Measurements from ENCODE around the gene ACTN1.

- TF ChIP-seq POLR2A (IDR thresholded peaks at IDR 0.05) (no peak), CTCF (IDR thresholded peaks at IDR 0.05) (no peak)
These were observed 20.1 kb downstream of the ACTN1 start for GRCh38 chr14:68959035-68959434.
